IMR-90 (cell line): ENCODE measurements around the gene RHOD.

Experiments used
- USF2 ChIP-seq: fragments of 150-350 bp; IDR thresholded peaks from 2 replicates; pipeline ENCODE4 v1.6.1; 2017; ENCODE audit warnings: mild to moderate bottlenecking, antibody characterized with exemption, low read length, low read depth
- TF ChIP-seq, protein P1 (sequence below): conservative IDR thresholded peaks from 2 replicates; pipeline ENCODE4 v1.5.1; 2012; ENCODE audit warnings: mild to moderate bottlenecking, low read depth, low read length, improper control_type of control experiment

- TF ChIP-seq, protein P1, sequence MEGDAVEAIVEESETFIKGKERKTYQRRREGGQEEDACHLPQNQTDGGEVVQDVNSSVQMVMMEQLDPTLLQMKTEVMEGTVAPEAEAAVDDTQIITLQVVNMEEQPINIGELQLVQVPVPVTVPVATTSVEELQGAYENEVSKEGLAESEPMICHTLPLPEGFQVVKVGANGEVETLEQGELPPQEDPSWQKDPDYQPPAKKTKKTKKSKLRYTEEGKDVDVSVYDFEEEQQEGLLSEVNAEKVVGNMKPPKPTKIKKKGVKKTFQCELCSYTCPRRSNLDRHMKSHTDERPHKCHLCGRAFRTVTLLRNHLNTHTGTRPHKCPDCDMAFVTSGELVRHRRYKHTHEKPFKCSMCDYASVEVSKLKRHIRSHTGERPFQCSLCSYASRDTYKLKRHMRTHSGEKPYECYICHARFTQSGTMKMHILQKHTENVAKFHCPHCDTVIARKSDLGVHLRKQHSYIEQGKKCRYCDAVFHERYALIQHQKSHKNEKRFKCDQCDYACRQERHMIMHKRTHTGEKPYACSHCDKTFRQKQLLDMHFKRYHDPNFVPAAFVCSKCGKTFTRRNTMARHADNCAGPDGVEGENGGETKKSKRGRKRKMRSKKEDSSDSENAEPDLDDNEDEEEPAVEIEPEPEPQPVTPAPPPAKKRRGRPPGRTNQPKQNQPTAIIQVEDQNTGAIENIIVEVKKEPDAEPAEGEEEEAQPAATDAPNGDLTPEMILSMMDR = no peak
- TF ChIP-seq USF2 = no peak
Measured at GRCh38 chr11:67090717-67091116, 34.1 kb downstream of the RHOD start.
